Esophagus squamous epithelium (tissue), 5 donors: ENCODE results near the gene EAF1. TPM values are rescaled to one million over a fixed set of nuclear protein-coding genes. Genes with fewer than 3 reads are reported as not detected.
A peak's percentile ranks its signal among the peaks of the same experiment; 100 is the strongest.

Experiments
- DNase-seq: peaks from one replicate; lab custom pipeline; 2025; lab: John Stamatoyannopoulos, UW
- H3K27ac ChIP-seq, 4 donors: fragments of 200-600 bp; sonication (generic); one replicate each; pipeline ENCODE4 v1.5.1; 2016 to 2019; ENCODE audit warnings: mild to moderate bottlenecking in 1 of 4
- H3K27me3 ChIP-seq, 4 donors: fragments of 200-600 bp; sonication (generic); 1 replicate in 3 of 4; 2 replicates in 1 of 4; pipeline versions ENCODE4 v1.5.1 to v1.6.0; 2017 to 2021; ENCODE audit warnings: antibody characterized with exemption in 1 of 4
- H3K36me3 ChIP-seq, 3 donors: fragments of 200-600 bp; sonication (generic); one replicate each; pipeline ENCODE4 v1.5.1; 2016 to 2019
- H3K4me1 ChIP-seq, 3 donors: fragments of 200-600 bp; sonication (generic); one replicate each; pipeline ENCODE4 v1.5.1; 2017 to 2019
- H3K4me3 ChIP-seq, 4 donors: fragments of 200-600 bp; sonication (generic); 1 replicate in 3 of 4; 2 replicates in 1 of 4; pipeline ENCODE4 v1.5.1; 2016 to 2019; ENCODE audit warnings: mild to moderate bottlenecking in 2 of 4, moderate library complexity in 1 of 4
- H3K9me3 ChIP-seq, 3 donors: fragments of 200-600 bp; sonication (generic); one replicate each; pipeline ENCODE4 v1.5.1; 2016 to 2019
- CTCF ChIP-seq, 6 experiments: fragments of 450-650 bp in 4 of 6; fragments of 200-600 bp in 2 of 6; sonication (generic) in 2 of 6; IDR thresholded peaks; one replicate each; pipeline ENCODE4 v1.5.1; 2016 to 2019; ENCODE audit warnings: antibody characterized with exemption in 6 of 6, mild to moderate bottlenecking in 4 of 6, moderate library complexity in 4 of 6
- POLR2A ChIP-seq, 4 donors: fragments of 450-650 bp; IDR thresholded peaks; one replicate each; pipeline ENCODE4 v1.6.1; 2017; ENCODE audit warnings: antibody characterized with exemption in 4 of 4, mild to moderate bottlenecking in 4 of 4, moderate library complexity in 3 of 4
- WGBS, 2 donors: methylation state at CpG; one replicate each; pipeline ENCODE4 v1.1.5; 2018; 5-methylcytosine and 5-hydroxymethylcytosine counted together
- intact Hi-C: fragments of 100-400 bp; cut with DNase I; formaldehyde crosslinking; loops from one replicate; pipeline ENCODE4 v1.15.0; 2022
- total RNA-seq, 4 donors: library from RNA; depleted of rRNA; stranded (reverse); fragments of >200 nt; gene quantifications; one replicate each; pipeline ENCODE4 v1.1.0, GENCODE V29; 2016
- donor health status: DM: yes; HTN: yes; CAD: no.

EAF1 gene
- total RNA-seq, 4 donors from 2014 or later: 15.8 to 23.5 (median 21.0) TPM

DNA sequence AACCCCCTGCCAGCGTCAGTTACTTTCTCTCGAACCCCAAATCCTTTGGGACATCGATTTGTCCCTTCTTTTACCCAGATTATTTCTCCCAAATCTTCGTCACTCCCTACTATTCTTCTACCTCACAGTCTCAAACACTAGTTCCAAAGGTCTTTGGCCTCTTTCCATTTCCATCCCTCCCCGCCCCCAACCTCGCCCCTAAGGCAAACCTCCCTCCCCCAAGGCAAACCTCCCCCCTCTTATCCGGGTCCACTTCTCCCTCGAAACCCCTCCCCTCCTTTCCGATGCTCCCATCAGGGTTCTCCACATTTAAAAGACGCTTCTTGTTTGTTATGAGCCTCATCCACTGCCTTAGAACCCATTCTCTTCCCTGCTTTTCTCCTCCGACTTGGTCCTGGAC lies 583 bp downstream of the EAF1 start:
- no peak for DNase-seq
- H3K4me1 ChIP-seq: peaks cover 4 to 63% (median 20%) of the 10 kb centered on the region in 3 donors
- peak overlapping the region; percentile 76 to 92 (median 89) for H3K27ac ChIP-seq
- H3K27me3 ChIP-seq: no peaks in the 10 kb centered on the region
- H3K4me3 ChIP-seq: peak overlapping the region; percentile 71 to 97 (median 88)
- TF ChIP-seq CTCF (IDR thresholded peaks at IDR 0.05) (no peak), POLR2A (IDR thresholded peaks at IDR 0.05) (no peak)
- 1 to 4% methylated on average over 10 to 11 of the region's 11 CpGs for WGBS, 2 donors
- intact Hi-C loops: loop anchor here (10.0 kb wide), 1 partner anchor 137 kb away; no protein-coding TSS in a partner anchor
- H3K9me3 ChIP-seq: no peaks in the 10 kb centered on the region
- H3K36me3 ChIP-seq: peaks cover 6 to 51% (median 8%) of the 10 kb centered on the region in 3 donors

DNA sequence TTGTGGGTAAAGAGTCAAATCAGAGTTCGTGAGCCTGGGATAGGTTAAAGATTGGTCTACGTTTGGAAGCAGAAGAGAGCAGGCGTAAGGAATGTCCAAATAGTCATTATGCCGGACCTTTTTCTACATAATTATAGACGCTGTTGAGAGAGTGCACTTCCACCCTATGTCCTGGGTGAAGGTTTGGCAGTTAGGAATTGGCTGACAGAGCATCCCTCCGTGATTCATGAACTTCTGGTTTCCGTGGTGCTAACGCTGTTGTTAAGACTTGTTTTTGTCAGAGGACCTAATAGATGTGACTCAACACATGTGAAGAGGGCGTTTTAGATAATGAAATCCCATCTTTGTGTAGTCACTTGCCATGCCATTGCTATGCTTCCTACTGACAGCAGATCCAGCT lies 1.1 kb downstream of the EAF1 start:
- H3K4me3 ChIP-seq: peak overlapping the region; percentile 71 to 97 (median 88)
- H3K9me3 ChIP-seq: no peaks in the 10 kb centered on the region
- TF ChIP-seq POLR2A (IDR thresholded peaks at IDR 0.05) (no peak), CTCF (IDR thresholded peaks at IDR 0.05) (no peak)
- H3K36me3 ChIP-seq: peaks cover 2 to 51% (median 10%) of the 10 kb centered on the region in 3 donors
- no peaks in the 10 kb centered on the region for H3K27me3 ChIP-seq
- peak overlapping the region in 3 of 4 donors; percentile 87 to 92 (median 91) for H3K27ac ChIP-seq
- intact Hi-C loops: loop anchor here (10.0 kb wide), 1 partner anchor 136 kb away; no protein-coding TSS in a partner anchor
- WGBS, 2 donors: 6 to 9% methylated on average over 9 of the region's 9 CpGs
- DNase-seq: no peak
- H3K4me1 ChIP-seq: peaks cover 4 to 63% (median 20%) of the 10 kb centered on the region in 3 donors

DNA sequence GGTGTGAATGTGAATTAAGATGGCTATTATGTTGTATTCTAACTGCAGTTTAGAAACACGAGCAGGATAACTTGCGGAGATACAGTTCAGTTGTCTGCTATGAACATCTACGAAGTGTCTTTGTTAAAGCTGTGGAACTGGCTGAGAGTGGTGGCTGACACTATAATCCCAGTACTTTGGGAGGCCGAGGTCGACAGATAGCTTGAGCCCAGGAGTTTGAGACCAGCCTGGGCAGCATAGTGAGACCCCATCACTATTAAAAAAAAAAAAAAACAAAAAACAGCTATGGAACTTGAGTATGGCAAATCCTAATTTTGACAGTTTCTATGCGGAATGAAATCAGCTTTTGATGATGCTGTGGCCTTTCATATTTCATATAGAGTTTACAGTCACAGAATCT lies 1.7 kb downstream of the EAF1 start:
- peak overlapping the region in 2 of 4 donors; percentile 71 to 95 for H3K4me3 ChIP-seq
- H3K9me3 ChIP-seq: no peaks in the 10 kb centered on the region
- no peaks in the 10 kb centered on the region for H3K27me3 ChIP-seq
- DNase-seq: no peak
- TF ChIP-seq CTCF (IDR thresholded peaks at IDR 0.05) (no peak), POLR2A (IDR thresholded peaks at IDR 0.05) (no peak)
- H3K4me1 ChIP-seq: peaks cover 4 to 63% (median 20%) of the 10 kb centered on the region in 3 donors
- intact Hi-C loops: loop anchor here (10.0 kb wide), 1 partner anchor 136 kb away; no protein-coding TSS in a partner anchor
- H3K27ac ChIP-seq: peak overlapping the region in 2 of 4 donors; percentile 91 to 92
- 75 to 85% methylated on average over 6 of the region's 6 CpGs for WGBS, 2 donors
- peaks cover 0 to 51% (median 14%) of the 10 kb centered on the region in 3 donors for H3K36me3 ChIP-seq

GRCh38 chr3:15430624-15431023 lies 3.2 kb downstream of the EAF1 start:
- peaks cover 0 to 58% (median 23%) of the 10 kb centered on the region in 3 donors for H3K36me3 ChIP-seq
- H3K4me3 ChIP-seq: no peak overlapping the region
- intact Hi-C loops: no loop called here
- H3K27me3 ChIP-seq: no peaks in the 10 kb centered on the region
- peaks cover 4 to 52% (median 20%) of the 10 kb centered on the region in 3 donors for H3K4me1 ChIP-seq
- no peaks in the 10 kb centered on the region for H3K9me3 ChIP-seq
- no peak for DNase-seq
- TF ChIP-seq POLR2A (IDR thresholded peaks at IDR 0.05): no peak
- TF ChIP-seq CTCF (IDR thresholded peaks at IDR 0.05): no peak
- 54 to 72% methylated on average over 1 of the region's 1 CpG for WGBS, 2 donors
- H3K27ac ChIP-seq: no peak overlapping the region

DNA sequence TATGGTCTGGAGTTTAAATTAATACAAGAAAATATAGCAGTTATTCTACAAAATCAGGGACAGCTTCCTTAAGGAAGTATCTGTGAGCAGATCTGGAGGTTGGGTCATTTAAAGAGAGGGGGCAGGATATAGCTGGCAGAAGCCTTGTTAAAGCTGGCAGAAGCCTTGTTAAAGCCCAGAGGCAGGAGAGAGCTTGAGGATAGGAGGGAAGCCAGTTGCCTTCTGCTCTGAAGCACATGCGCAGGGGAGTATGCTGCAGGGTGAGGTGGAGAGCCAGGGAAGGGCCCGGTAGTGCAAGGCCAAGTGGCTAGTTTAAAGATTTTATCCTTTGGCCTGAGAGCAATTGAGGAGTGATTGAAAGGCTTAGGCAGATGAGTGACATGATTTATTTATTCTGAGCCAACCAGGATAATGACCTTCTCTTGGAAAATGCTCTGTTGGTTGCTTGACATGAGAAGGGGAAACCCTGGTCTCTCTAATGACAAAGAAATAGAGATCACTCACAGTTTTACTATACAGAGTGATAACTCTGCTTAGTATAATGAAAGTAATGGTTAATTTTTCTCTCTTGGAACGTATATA lies 3.9 kb downstream of the EAF1 start:
- Histone ChIP-seq H3K9me3 (no peaks in the 10 kb centered on the region), H3K36me3 (peaks cover 6 to 65% (median 27%) of the 10 kb centered on the region in 3 donors), H3K4me3 (no peak overlapping the region), H3K4me1 (peaks cover 4 to 45% (median 12%) of the 10 kb centered on the region in 3 donors), H3K27ac (no peak overlapping the region), H3K27me3 (no peaks in the 10 kb centered on the region)
- TF ChIP-seq CTCF (IDR thresholded peaks at IDR 0.05): no peak
- no peak for TF ChIP-seq POLR2A (IDR thresholded peaks at IDR 0.05)
- WGBS, 2 donors: 74 to 85% methylated on average over 3 of the region's 3 CpGs
- intact Hi-C loops: no loop called here
- DNase-seq: no peak
